ENCODE measurements around the gene GLOD4. TPM values are rescaled to one million over a fixed set of nuclear protein-coding genes. Genes with fewer than 3 reads are reported as not detected.

The GLOD4 gene
- total and polyA plus RNA-seq, 10 of the 15 experiments (the other 5 are each of a cell fraction or from before 2014, with no cell fraction given): 40.8 to 107 (median 81.2) TPM

DNA sequence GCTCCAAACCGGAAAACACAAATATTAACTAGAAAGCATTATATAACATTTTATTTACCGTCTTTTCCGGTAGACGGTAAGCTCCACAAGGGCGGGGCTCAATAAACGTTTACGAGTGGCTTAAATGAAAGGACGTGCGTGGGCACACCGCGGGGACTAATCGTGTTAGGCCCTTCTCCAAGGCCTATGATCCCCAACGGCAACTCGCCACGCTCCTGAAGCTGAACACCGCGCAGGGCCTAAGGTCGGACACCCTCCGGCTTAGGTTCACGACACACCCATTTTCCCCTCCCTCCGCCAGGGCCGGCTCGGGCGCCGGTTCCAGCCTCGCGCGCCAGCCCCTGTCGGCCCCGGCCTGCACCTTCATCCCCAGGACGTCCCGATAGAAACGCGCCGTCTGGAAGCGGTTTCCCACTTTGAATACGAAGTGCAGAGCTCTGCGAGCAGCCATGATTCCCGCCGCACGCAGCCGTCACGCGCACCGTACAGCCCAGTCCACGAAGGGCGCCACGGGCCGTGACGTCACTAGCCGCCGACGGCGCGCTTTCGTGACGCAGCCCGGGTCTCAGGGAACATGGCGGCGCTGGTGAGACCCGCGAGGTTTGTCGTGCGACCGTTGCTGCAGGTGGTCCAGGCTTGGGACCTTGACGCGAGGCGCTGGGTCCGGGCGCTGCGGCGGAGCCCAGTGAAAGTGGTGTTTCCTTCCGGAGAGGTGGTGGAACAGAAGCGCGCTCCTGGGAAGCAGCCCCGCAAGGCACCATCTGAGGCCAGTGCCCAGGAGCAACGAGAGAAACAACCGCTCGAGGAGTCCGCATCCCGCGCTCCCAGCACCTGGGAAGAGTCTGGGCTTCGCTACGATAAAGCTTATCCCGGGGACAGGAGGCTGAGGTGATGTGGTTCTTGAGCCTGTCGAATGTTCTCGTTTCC lies at the start of gene GLOD4, which contains the start of gene MRM3 (continued):
- TF ChIP-seq CREB1 (IDR thresholded peaks at IDR 0.05; ENCODE audit: low read depth) (peak; percentile 100), MEF2A (IDR thresholded peaks at IDR 0.05; ENCODE audit: insufficient read depth, low read depth, low read length) (no peak), NR2C2 (IDR thresholded peaks at IDR 0.05; ENCODE audit: borderline replicate concordance, control insufficient read depth, insufficient read length, low read depth) (no peak), DPF2 (IDR thresholded peaks at IDR 0.05) (peak; percentile 75), YY1 (IDR thresholded peaks at IDR 0.05; ENCODE audit: low read depth, low read length) (peak; percentile 100), ZBED1 (IDR thresholded peaks at IDR 0.05; ENCODE audit: borderline replicate concordance) (no peak), FOXK2 (IDR thresholded peaks at IDR 0.05) (peak; percentile 60; the same call in 1 of the 2 replicates), POLR2A (IDR thresholded peaks at IDR 0.05; ENCODE audit: low read depth, low read length) (peak; percentile 98), BCL11A (IDR thresholded peaks at IDR 0.05; ENCODE audit: low read depth, low read length) (no peak), TCF3 (IDR thresholded peaks at IDR 0.05; ENCODE audit: borderline replicate concordance, insufficient read depth, low read depth, low read length) (0 out of 2 replicates have a peak, but pooled peaks have one; percentile 59), ZNF687 (IDR thresholded peaks at IDR 0.05) (peak; percentile 73), CUX1 (IDR thresholded peaks at IDR 0.05; ENCODE audit: insufficient replicate concordance, low read depth, low read length) (no peak), NFYA (IDR thresholded peaks at IDR 0.05; ENCODE audit: borderline replicate concordance, low read depth, low read length) (no peak), NKRF (conservative IDR thresholded peaks at IDR 0.05) (peak; percentile 91; the same call in 1 of the 2 replicates), RAD51 (IDR thresholded peaks at IDR 0.05) (no peak)
- TF ChIP-seq, protein P1, sequence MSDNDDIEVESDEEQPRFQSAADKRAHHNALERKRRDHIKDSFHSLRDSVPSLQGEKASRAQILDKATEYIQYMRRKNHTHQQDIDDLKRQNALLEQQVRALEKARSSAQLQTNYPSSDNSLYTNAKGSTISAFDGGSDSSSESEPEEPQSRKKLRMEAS (IDR thresholded peaks at IDR 0.05; ENCODE audit: low read depth, low read length): peak; percentile 93

Measured in GM12878 (cell line).